Esophagus (tissue), 2 donors: Measurements from ENCODE around the gene PARD3B. TPM values are rescaled to one million over a fixed set of nuclear protein-coding genes. Genes with fewer than 3 reads are reported as not detected.

Source experiments
- H3K27ac ChIP-seq, 2 donors: one replicate each; pipeline ENCODE4 v1.5.1; 2013; ENCODE audit warnings: low read depth in 2 of 2, mild to moderate bottlenecking in 2 of 2, inconsistent platforms in 1 of 2, low read length in 1 of 2, moderate library complexity in 1 of 2
- H3K27me3 ChIP-seq, 2 donors: one replicate each; pipeline ENCODE4 v1.6.1; 2013; ENCODE audit warnings: low read length in 2 of 2, control low read depth in 1 of 2, mild to moderate bottlenecking in 1 of 2; ENCODE audit not compliant: insufficient read depth in 2 of 2, control insufficient read depth in 1 of 2
- H3K36me3 ChIP-seq, 2 donors: one replicate each; pipeline ENCODE4 v1.6.1; 2013; ENCODE audit warnings: low read length in 1 of 2; ENCODE audit not compliant: control insufficient read depth in 2 of 2, insufficient read depth in 2 of 2
- H3K4me1 ChIP-seq, 2 donors: one replicate each; pipeline ENCODE4 v1.6.1; 2013; ENCODE audit warnings: low read length in 1 of 2; ENCODE audit not compliant: control insufficient read depth in 2 of 2, insufficient read depth in 2 of 2
- H3K4me3 ChIP-seq, 2 donors: one replicate each; pipeline ENCODE4 v1.5.1; 2013; ENCODE audit warnings: low read length in 2 of 2, mild to moderate bottlenecking in 2 of 2, low read depth in 1 of 2, moderate library complexity in 1 of 2
- H3K9me3 ChIP-seq, 2 donors: one replicate each; pipeline ENCODE4 v1.6.1; 2013; ENCODE audit warnings: mild to moderate bottlenecking in 2 of 2, low read depth in 1 of 2, low read length in 1 of 2, moderate library complexity in 1 of 2; ENCODE audit not compliant: control insufficient read depth in 2 of 2, insufficient read depth in 1 of 2
- WGBS, 2 donors: extraction: QIAGEN DNeasy Blood & Tissue Kit; methylation state at CpG; one replicate each; pipeline ENCODE4 v1.1.7; 2013; 5-methylcytosine and 5-hydroxymethylcytosine counted together
- polyA plus RNA-seq, 2 donors: library from polyadenylated mRNA; stranded (reverse); fragments of 200-250 nt; gene quantifications; one replicate each; pipeline ENCODE4 v1.2.3, GENCODE V29; 2013
- donor health status: healthy with polysubstance abuse.
- donor health status: Bipolar disorder and iron deficiency.

Gene PARD3B
- polyA plus RNA-seq, 2 donors = 1.2 to 1.3 TPM

DNA sequence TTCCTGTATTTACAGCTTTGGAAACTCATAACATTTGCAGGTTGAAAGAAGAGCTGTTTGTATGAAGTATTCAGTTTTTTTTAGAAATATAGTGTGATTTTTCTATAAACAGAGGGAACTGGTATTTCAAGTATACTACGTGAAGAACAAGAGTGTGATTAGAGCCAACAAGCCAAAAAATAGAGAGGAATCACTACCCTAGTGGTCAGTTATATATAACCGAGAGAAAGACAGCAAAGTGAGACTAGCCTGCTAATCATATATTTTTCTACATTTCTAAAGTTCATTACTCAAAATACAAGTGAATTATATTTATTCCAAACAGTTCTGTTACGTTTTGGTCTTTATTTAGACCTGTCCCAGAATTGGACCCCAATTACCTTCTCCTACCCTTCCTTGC, 692.2 kb downstream of the PARD3B start:
- H3K36me3 ChIP-seq = no peaks in the 10 kb centered on the region
- no peaks in the 10 kb centered on the region for H3K9me3 ChIP-seq
- H3K27me3 ChIP-seq = no peaks in the 10 kb centered on the region
- H3K27ac ChIP-seq = no peak overlapping the region
- no peaks in the 10 kb centered on the region for H3K4me1 ChIP-seq
- WGBS, 2 donors = 84 to 87% methylated on average over 3 of the region's 3 CpGs
- no peak overlapping the region for H3K4me3 ChIP-seq

GRCh38 chr2:205245001-205245400, 699.7 kb downstream of the PARD3B start:
- H3K4me3 ChIP-seq = no peak overlapping the region
- no peak overlapping the region for H3K27ac ChIP-seq
- H3K27me3 ChIP-seq = no peaks in the 10 kb centered on the region
- H3K4me1 ChIP-seq = no peaks in the 10 kb centered on the region
- no peaks in the 10 kb centered on the region for H3K36me3 ChIP-seq
- H3K9me3 ChIP-seq = no peaks in the 10 kb centered on the region
- 69 to 72% methylated on average over 3 of the region's 3 CpGs for WGBS, 2 donors

GRCh38 chr2:205245652-205246051, 700.4 kb downstream of the PARD3B start:
- Histone ChIP-seq H3K27me3 (no peaks in the 10 kb centered on the region), H3K27ac (no peak overlapping the region)
- WGBS, 2 donors = 26 to 49% methylated on average over 2 of the region's 2 CpGs

GRCh38 chr2:205259121-205259520, 713.8 kb downstream of the PARD3B start:
- Histone ChIP-seq H3K27me3 (no peaks in the 10 kb centered on the region), H3K9me3 (no peaks in the 10 kb centered on the region), H3K4me3 (no peak overlapping the region), H3K36me3 (no peaks in the 10 kb centered on the region), H3K27ac (no peak overlapping the region), H3K4me1 (no peaks in the 10 kb centered on the region)
- 86 to 90% methylated on average over 2 of the region's 2 CpGs for WGBS, 2 donors

More at GRCh38 chr2:205245652-205246051, 700.4 kb downstream of the PARD3B start:
- Histone ChIP-seq H3K36me3 (no peaks in the 10 kb centered on the region), H3K9me3 (no peaks in the 10 kb centered on the region), H3K4me3 (no peak overlapping the region), H3K4me1 (no peaks in the 10 kb centered on the region)

DNA sequence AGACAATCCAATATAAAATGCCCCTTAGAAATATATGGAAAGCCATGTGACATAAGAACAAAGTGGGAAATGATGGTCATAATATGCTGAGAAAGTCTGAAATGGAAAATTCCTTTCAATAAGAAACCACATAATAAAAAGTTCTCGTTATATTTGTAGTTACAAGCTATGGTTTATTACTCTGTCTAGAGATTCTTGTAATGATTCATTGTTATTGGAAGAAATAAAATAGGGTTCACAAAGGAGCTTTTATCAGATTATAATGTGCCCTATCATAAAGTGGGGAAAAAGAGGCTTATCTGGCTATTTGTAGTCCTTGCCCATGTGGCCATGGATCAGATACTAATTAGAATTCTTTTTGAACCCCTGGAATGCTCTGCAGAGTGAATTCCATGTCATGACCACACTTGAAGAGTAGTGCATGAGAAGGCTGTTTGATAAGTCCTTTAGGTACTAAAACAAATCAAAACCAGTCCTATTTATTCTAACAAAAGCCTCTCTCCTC, 716.3 kb downstream of the PARD3B start:
- H3K4me3 ChIP-seq = no peak overlapping the region
- no peak overlapping the region for H3K27ac ChIP-seq
- no peaks in the 10 kb centered on the region for H3K4me1 ChIP-seq
- H3K9me3 ChIP-seq = no peaks in the 10 kb centered on the region
- WGBS, 2 donors = 69 to 78% methylated on average over 1 of the region's 1 CpG
- H3K36me3 ChIP-seq = no peaks in the 10 kb centered on the region
- no peaks in the 10 kb centered on the region for H3K27me3 ChIP-seq

GRCh38 chr2:205267323-205267722, 722.0 kb downstream of the PARD3B start:
- H3K27me3 ChIP-seq = no peaks in the 10 kb centered on the region
- no peak overlapping the region for H3K4me3 ChIP-seq
- H3K9me3 ChIP-seq = no peaks in the 10 kb centered on the region
- H3K27ac ChIP-seq = no peak overlapping the region
- H3K4me1 ChIP-seq = no peaks in the 10 kb centered on the region
- H3K36me3 ChIP-seq = no peaks in the 10 kb centered on the region
- WGBS, 2 donors = 90 to 97% methylated on average over 2 of the region's 2 CpGs

GRCh38 chr2:205270689-205271088, 725.4 kb downstream of the PARD3B start:
- H3K27ac ChIP-seq = no peak overlapping the region
- no peak overlapping the region for H3K4me3 ChIP-seq
- no peaks in the 10 kb centered on the region for H3K9me3 ChIP-seq
- WGBS, 2 donors = 72 to 75% methylated on average over 4 of the region's 4 CpGs
- H3K27me3 ChIP-seq = no peaks in the 10 kb centered on the region
- no peaks in the 10 kb centered on the region for H3K36me3 ChIP-seq
- no peaks in the 10 kb centered on the region for H3K4me1 ChIP-seq

DNA sequence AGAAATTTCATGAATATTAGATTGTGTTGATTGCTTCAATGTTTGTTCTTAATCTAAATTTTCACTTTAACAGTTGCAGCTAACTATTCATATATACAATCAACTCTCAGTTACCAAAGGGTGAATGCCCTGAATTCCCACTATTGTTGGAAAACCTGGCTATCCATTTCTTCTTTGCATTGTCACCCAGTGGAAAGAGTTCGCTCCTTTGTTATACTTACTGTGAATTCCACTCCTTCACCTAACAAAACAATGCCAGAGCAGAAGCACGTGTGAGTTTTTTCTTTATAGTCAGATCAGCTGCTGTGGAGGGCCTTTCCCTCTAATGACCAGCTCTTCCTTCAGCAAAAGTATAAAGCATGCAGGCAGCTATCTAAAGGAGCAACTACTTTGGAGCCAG, 727.9 kb downstream of the PARD3B start:
- no peaks in the 10 kb centered on the region for H3K4me1 ChIP-seq
- H3K27me3 ChIP-seq = no peaks in the 10 kb centered on the region
- H3K36me3 ChIP-seq = no peaks in the 10 kb centered on the region
- no peak overlapping the region for H3K27ac ChIP-seq
- H3K4me3 ChIP-seq = no peak overlapping the region
- 47 to 76% methylated on average over 2 of the region's 2 CpGs for WGBS, 2 donors
- no peaks in the 10 kb centered on the region for H3K9me3 ChIP-seq

- Histone ChIP-seq H3K36me3 (no peaks in the 10 kb centered on the region), H3K27me3 (no peaks in the 10 kb centered on the region), H3K4me3 (no peak overlapping the region), H3K9me3 (no peaks in the 10 kb centered on the region), H3K27ac (no peak overlapping the region), H3K4me1 (no peaks in the 10 kb centered on the region)
- WGBS, 2 donors = 70 to 78% methylated on average over 3 of the region's 3 CpGs
Measured at GRCh38 chr2:205273627-205274026, 728.4 kb downstream of the PARD3B start.

DNA sequence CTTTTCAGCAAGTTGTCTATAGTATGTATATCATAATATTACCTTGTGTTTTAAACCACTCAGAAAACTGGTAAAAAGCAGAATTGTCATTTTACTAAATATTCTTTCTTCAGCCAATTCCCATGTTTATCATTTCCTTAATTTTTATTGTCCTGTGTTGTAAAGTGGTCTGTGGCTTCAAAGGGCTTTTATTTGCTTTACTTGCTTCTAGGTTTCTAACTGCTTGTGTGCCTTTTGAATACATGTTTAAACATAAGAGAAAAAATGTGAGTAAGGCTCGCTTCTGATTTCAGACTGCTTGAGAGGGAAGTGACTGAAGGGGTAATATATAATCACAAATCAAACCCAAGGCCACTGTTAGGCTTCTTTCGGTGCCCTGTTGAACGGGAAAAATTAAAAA, 729.5 kb downstream of the PARD3B start:
- H3K4me3 ChIP-seq = no peak overlapping the region
- no peaks in the 10 kb centered on the region for H3K36me3 ChIP-seq
- WGBS, 2 donors = 50 to 54% methylated on average over 3 of the region's 3 CpGs
- no peak overlapping the region for H3K27ac ChIP-seq
- no peaks in the 10 kb centered on the region for H3K9me3 ChIP-seq
- no peaks in the 10 kb centered on the region for H3K4me1 ChIP-seq
- no peaks in the 10 kb centered on the region for H3K27me3 ChIP-seq
